HG02970 (cell line): ENCODE results near the gene C9orf43.
"Not testable (repeated sequence)": the region's sequence is repeated elsewhere in the genome, so short reads cannot be mapped to it uniquely, and the experiment has no call there.

ENCODE experiments used
- ATAC-seq: cut with Tn5 transposase; IDR thresholded peaks from one replicate; pipeline ENCODE4 v1.9.1; 2021; ENCODE audit warnings: mild to moderate bottlenecking, moderate library complexity, moderate number of reproducible peaks; ENCODE audit not compliant: unreplicated experiment, low FRiP score

Gene C9orf43

GRCh38 chr9:113416149-113416721 lies 5.7 kb downstream of the C9orf43 start:
- ATAC-seq, result no peak

DNA sequence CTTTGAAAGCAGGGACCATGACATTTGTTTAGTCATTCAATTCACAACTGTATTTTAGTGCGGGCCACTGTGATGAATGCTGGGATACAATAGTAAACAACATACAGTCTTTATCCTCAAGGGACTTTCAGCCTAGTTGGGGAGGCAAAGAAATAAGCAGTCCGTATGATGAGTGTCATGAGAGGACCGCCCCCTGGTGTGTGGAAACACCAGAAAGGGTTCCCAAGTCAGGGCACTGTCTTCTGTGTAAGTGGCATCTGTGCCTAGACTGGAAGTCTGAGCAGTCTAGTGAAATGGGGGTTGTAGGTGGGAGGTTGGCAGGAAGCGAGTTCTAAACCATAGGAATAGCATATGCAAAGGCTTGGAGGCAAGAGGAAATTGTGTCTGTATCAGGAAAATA lies 6.8 kb downstream of the C9orf43 start:
- no peak for ATAC-seq

GRCh38 chr9:113421726-113422125 lies 11.2 kb downstream of the C9orf43 start:
- ATAC-seq, result no peak

DNA sequence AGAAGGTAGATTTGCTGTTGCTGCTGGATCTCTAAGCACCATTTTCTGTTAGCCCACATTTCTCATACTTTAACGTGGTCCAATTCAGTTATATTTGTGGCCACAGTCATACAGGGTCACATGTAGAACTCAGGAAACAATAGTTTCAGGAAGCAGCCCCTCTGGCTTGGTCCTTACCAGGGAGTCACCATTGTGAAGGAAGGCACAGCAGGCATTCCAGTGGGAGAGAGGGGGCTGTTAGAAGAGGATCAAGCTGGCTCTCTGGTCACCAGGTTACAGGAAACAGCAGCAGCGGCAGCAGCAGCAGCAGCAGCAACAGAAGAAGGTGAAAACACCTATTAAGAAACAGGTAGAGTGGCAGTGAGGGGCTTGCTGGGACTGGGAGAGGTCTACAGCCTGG lies 14.5 kb downstream of the C9orf43 start:
- no peak for ATAC-seq

- no peak for ATAC-seq
These were observed 16.2 kb downstream of the C9orf43 start for GRCh38 chr9:113426701-113427100.

DNA sequence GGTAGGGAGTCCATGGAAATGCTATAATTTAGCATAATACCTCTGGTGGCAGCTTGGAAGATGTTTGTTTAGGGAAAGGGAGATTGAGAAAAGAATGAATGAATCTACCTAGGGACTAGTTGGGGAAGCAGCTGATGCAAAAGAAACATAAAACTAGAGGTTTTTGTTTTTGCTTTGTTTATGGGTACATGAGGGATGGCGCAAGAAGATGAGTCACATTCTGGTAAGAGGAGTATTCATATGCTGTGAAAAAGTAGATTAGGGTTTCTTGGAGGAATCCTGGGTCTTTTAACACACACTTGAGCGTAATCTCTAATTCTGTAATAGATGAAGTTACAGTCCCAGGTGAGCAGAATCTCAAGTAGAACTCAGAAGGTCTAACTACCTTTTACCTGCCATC lies 17.1 kb downstream of the C9orf43 start:
- no peak for ATAC-seq

DNA sequence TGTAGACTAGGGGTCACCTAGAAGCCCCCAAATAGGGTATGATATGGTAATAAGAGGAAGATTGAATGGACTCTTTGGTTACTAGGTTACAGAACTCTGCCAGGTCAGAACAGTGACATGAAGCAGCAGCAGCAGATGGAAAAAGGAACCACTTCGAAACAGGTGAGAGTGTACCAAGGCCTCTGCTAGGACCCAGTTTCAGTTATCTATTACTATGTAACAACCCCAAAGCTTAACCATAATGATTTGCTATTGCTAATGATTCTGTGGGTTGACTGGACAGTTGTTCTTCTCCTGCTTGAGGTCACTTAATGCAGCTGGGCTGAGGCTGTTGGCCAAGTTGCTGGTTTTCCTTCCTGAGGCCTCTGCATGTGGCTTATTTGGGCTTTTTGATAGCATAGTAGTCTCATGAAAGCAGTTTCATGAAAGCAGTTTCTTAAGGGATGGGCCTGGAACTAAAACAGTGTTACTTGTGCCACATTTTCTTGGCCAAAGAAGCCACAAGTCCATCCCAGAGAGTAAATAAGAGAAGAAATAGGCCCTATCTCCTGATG lies 17.6 kb downstream of the C9orf43 start:
- no peak for ATAC-seq

DNA sequence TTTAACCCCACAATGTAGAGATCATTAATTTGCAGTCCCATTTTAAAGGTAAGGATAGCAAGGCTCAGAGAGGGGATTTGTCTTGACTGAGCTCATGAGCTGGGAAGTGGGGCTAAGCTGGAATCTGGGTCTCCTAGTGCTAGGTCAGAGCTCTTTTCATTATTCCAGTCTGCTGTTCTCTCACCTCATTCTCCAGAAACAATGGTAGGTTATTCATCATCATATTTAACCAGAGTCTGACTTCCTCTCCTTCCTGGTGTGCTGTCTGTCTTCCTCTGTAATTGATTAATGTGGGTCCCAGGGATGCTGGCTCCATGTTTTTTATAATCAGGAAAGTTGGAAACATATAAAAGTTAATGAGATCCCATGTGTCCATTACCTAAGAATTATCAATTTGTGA lies 20.6 kb downstream of the C9orf43 start:
- no peak for ATAC-seq

- no peak for ATAC-seq
These were observed 26.4 kb downstream of the C9orf43 start for GRCh38 chr9:113436728-113437515.

GRCh38 chr9:113437716-113438115 lies 27.2 kb downstream of the C9orf43 start:
- not testable (repeated sequence) for ATAC-seq

DNA sequence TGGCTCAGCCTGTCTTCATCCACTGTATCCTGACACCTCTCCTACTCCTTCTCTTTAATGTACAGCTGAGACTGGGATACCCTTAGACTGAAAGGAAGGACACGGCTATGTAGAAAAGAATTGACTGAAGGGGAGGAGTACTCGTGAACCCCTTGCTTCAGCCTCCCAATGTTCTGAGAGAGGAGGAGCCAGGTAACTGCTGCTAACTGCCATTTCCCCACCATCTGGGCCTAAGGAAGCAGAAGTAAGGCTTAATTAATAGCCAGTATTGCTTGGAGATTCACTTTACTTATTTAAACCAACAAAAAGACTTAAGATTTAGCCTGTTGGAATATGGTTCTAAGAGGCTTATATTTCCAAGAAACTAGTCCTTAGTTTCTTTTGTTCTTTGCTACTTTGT lies 34.2 kb downstream of the C9orf43 start:
- no peak for ATAC-seq

- no peak for ATAC-seq
These were observed 35.8 kb downstream of the C9orf43 start for GRCh38 chr9:113446323-113446740.

- no peak for ATAC-seq
These were observed 38.8 kb downstream of the C9orf43 start for GRCh38 chr9:113449376-113449775.

- no peak for ATAC-seq
These were observed 41.6 kb downstream of the C9orf43 start for GRCh38 chr9:113452113-113452605.

GRCh38 chr9:113454914-113455761 lies 44.6 kb downstream of the C9orf43 start:
- ATAC-seq, result no peak

GRCh38 chr9:113456235-113456634 lies 45.7 kb downstream of the C9orf43 start:
- no peak for ATAC-seq

GRCh38 chr9:113461285-113461684 lies 50.7 kb downstream of the C9orf43 start:
- ATAC-seq, result no peak

GRCh38 chr9:113461943-113462342 lies 51.4 kb downstream of the C9orf43 start:
- no peak for ATAC-seq

DNA sequence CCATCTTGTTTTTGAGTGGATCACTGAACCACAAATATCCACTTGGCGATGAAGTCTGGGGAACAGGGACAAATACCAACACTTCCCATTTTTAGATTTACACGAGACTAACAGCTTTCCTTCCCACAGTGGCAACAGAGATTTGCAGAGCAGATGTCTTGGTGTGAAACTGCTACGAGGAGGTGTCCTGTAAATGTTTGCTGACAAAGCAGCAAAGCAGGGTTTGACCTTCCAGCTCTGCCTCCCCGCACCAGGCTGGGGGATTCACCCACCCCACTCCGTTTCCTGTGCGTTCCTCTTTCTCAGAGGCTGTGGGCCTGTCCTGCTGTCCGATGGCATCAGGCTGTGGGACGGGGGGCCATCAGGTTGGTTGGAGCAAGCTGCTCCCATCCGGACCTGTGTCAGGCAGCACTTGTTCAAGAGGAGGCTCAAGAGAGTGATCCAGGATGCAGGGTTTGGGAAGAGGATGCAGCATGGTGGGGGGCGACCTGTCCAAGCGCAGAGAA lies 52.3 kb downstream of the C9orf43 start:
- ATAC-seq, result no peak

GRCh38 chr9:113463418-113464285 lies 53.1 kb downstream of the C9orf43 start, which contains the start of gene RGS3:
Gene RGS3, plus strand, starts transcription at chr9:113463727. Its CDS starts 76 bp downstream, at chr9:113463803.
- no peak for ATAC-seq
